ENCODE data around the gene PARK7. TPM values are rescaled to one million over a fixed set of nuclear protein-coding genes. Genes with fewer than 3 reads are reported as not detected.

PARK7 gene

Small RNA genes within 50 kb of the gene (small RNA-seq; reads per million reads assigned to genes)
- not detected for gene RF00019 (ENCODE audit: insufficient read depth)
